H1 (cell line): ENCODE results near the gene NT5DC1. TPM values are rescaled to one million over a fixed set of nuclear protein-coding genes. Genes with fewer than 3 reads are reported as not detected.

Experiments used
- CTCF ChIA-PET: fragments of 300-600 bp; sonication (Branson Sonifier 250); formaldehyde crosslinking; loops from one replicate; lab custom pipeline; 2021; ENCODE audit not compliant: partially characterized antibody; lab: Charles Lee
- POLR2A ChIA-PET: fragments of 300-600 bp; sonication (Branson Sonifier 250); formaldehyde crosslinking; loops from one replicate; lab custom pipeline; 2021; ENCODE audit warnings: inconsistent platforms; ENCODE audit not compliant: partially characterized antibody; lab: Charles Lee
- DNase-seq, 2 experiments: peaks; one replicate each; pipeline versions ENCODE4 v3.0.0 to v3.0.0-alpha.2; 2010 to 2022; ENCODE audit warnings: low spot score in 2 of 2, low read depth in 1 of 2, mixed read lengths in 1 of 2
- FAIRE-seq: peaks from 2 replicates; lab custom pipeline; 2011; peaks lifted over from hg19 to GRCh38; lab: Jason Lieb, UNC
- H2AFZ ChIP-seq: 2 replicates; pipeline ENCODE4 v1.8.1; 2012; ENCODE audit warnings: low read length, inconsistent platforms
- H2AK5ac ChIP-seq: 2 replicates; pipeline ENCODE4 v1.6.1; 2013; ENCODE audit warnings: low read depth, low read length
- H2BK120ac ChIP-seq: replicated peaks from 2 replicates; pipeline ENCODE3; 2013; ENCODE audit warnings: low read depth, low read length, inconsistent platforms
- H2BK12ac ChIP-seq: 2 replicates; pipeline ENCODE4 v1.6.1; 2013; ENCODE audit warnings: low read depth, low read length
- H2BK15ac ChIP-seq: 2 replicates; pipeline ENCODE4 v1.6.1; 2013; ENCODE audit warnings: low read length
- H2BK20ac ChIP-seq: 2 replicates; pipeline ENCODE4 v1.6.1; 2013; ENCODE audit warnings: low read length
- H2BK5ac ChIP-seq: 2 replicates; pipeline ENCODE4 v1.6.1; 2013; ENCODE audit warnings: low read depth, low read length
- H3K14ac ChIP-seq: 2 replicates; pipeline ENCODE4 v1.6.1; 2013; ENCODE audit warnings: inconsistent platforms; ENCODE audit not compliant: insufficient read length
- H3K18ac ChIP-seq: 2 replicates; pipeline ENCODE4 v1.6.1; 2013; ENCODE audit warnings: low read length; ENCODE audit errors: extremely low read depth
- H3K23ac ChIP-seq: 2 replicates; pipeline ENCODE4 v1.6.1; 2013; ENCODE audit warnings: inconsistent platforms; ENCODE audit not compliant: insufficient read length
- H3K23me2 ChIP-seq: 2 replicates; pipeline ENCODE4 v1.6.1; 2013; ENCODE audit warnings: low read depth, low read length
- H3K27ac ChIP-seq: 2 replicates; pipeline ENCODE4 v1.6.1; 2011; ENCODE audit warnings: low read depth, low read length, inconsistent platforms
- H3K27me3 ChIP-seq, 4 experiments: replicated peaks in 1 of 4; 1 replicate in 1 of 4; 2 replicates in 3 of 4; pipeline versions ENCODE4 v1.6.1 to v1.8.1; 2011 to 2013; ENCODE audit warnings: low read length in 3 of 4, mild to moderate bottlenecking in 3 of 4, inconsistent platforms in 2 of 4, mixed read lengths in 2 of 4, moderate library complexity in 1 of 4; ENCODE audit not compliant: control insufficient read depth in 3 of 4, insufficient read depth in 3 of 4; ENCODE audit errors: extremely low read depth in 1 of 4
- H3K36me3 ChIP-seq, 4 experiments: 2 replicates each; pipeline versions ENCODE4 v1.6.1 to v1.8.1; 2011 to 2013; ENCODE audit warnings: mild to moderate bottlenecking in 4 of 4, low read length in 3 of 4, moderate library complexity in 2 of 4, control low read depth in 1 of 4, inconsistent platforms in 1 of 4; ENCODE audit not compliant: insufficient read depth in 4 of 4, control insufficient read depth in 2 of 4
- H3K4ac ChIP-seq: replicated peaks from 2 replicates; pipeline ENCODE3; 2013; ENCODE audit warnings: low read length, low read depth, mixed read lengths, inconsistent platforms; ENCODE audit not compliant: insufficient read length
- H3K4me1 ChIP-seq, 4 experiments: replicated peaks in 1 of 4; 1 replicate in 1 of 4; 2 replicates in 3 of 4; pipeline versions ENCODE4 v1.6.1 to v1.8.1; 2011 to 2013; ENCODE audit warnings: low read length in 3 of 4, inconsistent platforms in 2 of 4, mixed read lengths in 1 of 4; ENCODE audit not compliant: insufficient read depth in 4 of 4, control insufficient read depth in 3 of 4
- H3K4me2 ChIP-seq, 2 experiments: 2 replicates each; pipeline versions ENCODE4 v1.6.1 to v1.8.1; 2011 to 2013; ENCODE audit warnings: low read depth in 2 of 2, low read length in 2 of 2, control low read depth in 1 of 2, inconsistent platforms in 1 of 2, mild to moderate bottlenecking in 1 of 2; ENCODE audit not compliant: insufficient read depth in 1 of 2
- H3K4me3 ChIP-seq, 4 experiments: fragments of 200-600, 300-600 bp in 1 of 4; sonication (generic), shearing (Covaris generic), sonication (Bioruptor Twin) in 1 of 4; 2 replicates each; pipeline versions ENCODE4 v1.5.1 to v1.8.1; 2011 to 2016; ENCODE audit warnings: low read length in 4 of 4, low read depth in 3 of 4, control low read depth in 2 of 4, inconsistent platforms in 2 of 4, mild to moderate bottlenecking in 2 of 4, mixed read lengths in 1 of 4, moderate library complexity in 1 of 4; ENCODE audit not compliant: insufficient read depth in 2 of 4; ENCODE audit errors: extremely low read depth in 1 of 4
- H3K56ac ChIP-seq: replicated peaks from 2 replicates; pipeline ENCODE3; 2013; ENCODE audit warnings: low read depth, mild to moderate bottlenecking, mixed read lengths, low read length, inconsistent platforms; ENCODE audit not compliant: insufficient read length
- H3K79me1 ChIP-seq: 2 replicates; pipeline ENCODE4 v1.6.1; 2013; ENCODE audit warnings: low read depth, low read length, control low read depth
- H3K79me2 ChIP-seq, 2 experiments: 2 replicates each; pipeline versions ENCODE4 v1.6.1 to v1.8.1; 2012 to 2013; ENCODE audit warnings: low read length in 2 of 2, mild to moderate bottlenecking in 2 of 2, inconsistent platforms in 1 of 2; ENCODE audit not compliant: insufficient read depth in 2 of 2, control insufficient read depth in 1 of 2
- H3K9ac ChIP-seq, 4 experiments: replicated peaks in 1 of 4; 1 replicate in 1 of 4; 2 replicates in 3 of 4; pipeline versions ENCODE4 v1.6.1 to v1.8.1; 2011 to 2013; ENCODE audit warnings: low read depth in 3 of 4, low read length in 3 of 4, control low read depth in 2 of 4, mild to moderate bottlenecking in 2 of 4, moderate library complexity in 2 of 4, inconsistent platforms in 1 of 4; ENCODE audit errors: extremely low read depth in 1 of 4
- H3K9me3 ChIP-seq, 2 experiments: 2 replicates each; pipeline versions ENCODE4 v1.6.1 to v1.8.1; 2012 to 2013; ENCODE audit warnings: mild to moderate bottlenecking in 2 of 2, moderate library complexity in 2 of 2, control low read depth in 1 of 2, inconsistent platforms in 1 of 2, low read depth in 1 of 2, low read length in 1 of 2, mixed read lengths in 1 of 2; ENCODE audit not compliant: insufficient read depth in 2 of 2
- H4K20me1 ChIP-seq, 2 experiments: replicated peaks in 1 of 2; 2 replicates each; pipeline versions ENCODE3 to v1.8.1; 2011 to 2013; ENCODE audit warnings: inconsistent platforms in 2 of 2, low read length in 2 of 2, mild to moderate bottlenecking in 1 of 2; ENCODE audit not compliant: insufficient read depth in 2 of 2, control insufficient read depth in 1 of 2
- H4K5ac ChIP-seq: 2 replicates; pipeline ENCODE4 v1.6.1; 2013; ENCODE audit warnings: low read length, low read depth, mixed read lengths, inconsistent platforms; ENCODE audit not compliant: insufficient read length
- H4K8ac ChIP-seq: 2 replicates; pipeline ENCODE4 v1.8.0; 2013; ENCODE audit warnings: mild to moderate bottlenecking, moderate library complexity, low read length, inconsistent platforms; ENCODE audit not compliant: insufficient read depth; ENCODE audit errors: extremely low read depth
- H4K91ac ChIP-seq: replicated peaks from 2 replicates; pipeline ENCODE3; 2013; ENCODE audit warnings: low read length, mixed read lengths, inconsistent platforms; ENCODE audit not compliant: insufficient read length
- BRCA1 ChIP-seq: IDR thresholded peaks from 2 replicates; pipeline ENCODE4 v1.6.1; 2012; ENCODE audit warnings: low read depth, low read length, improper control_type of control experiment
- CHD2 ChIP-seq: IDR thresholded peaks from 2 replicates; pipeline ENCODE4 v1.6.1; 2012; ENCODE audit warnings: low read length, improper control_type of control experiment
- E2F6 ChIP-seq: IDR thresholded peaks from 2 replicates; pipeline ENCODE4 v1.6.1; 2012; ENCODE audit warnings: inconsistent platforms
- GTF2F1 ChIP-seq: IDR thresholded peaks from 2 replicates; pipeline ENCODE4 v1.6.1; 2012; ENCODE audit warnings: low read depth, low read length, improper control_type of control experiment, borderline replicate concordance
- MAX ChIP-seq: IDR thresholded peaks from 2 replicates; pipeline ENCODE4 v1.6.1; 2012; ENCODE audit warnings: inconsistent platforms
- NRF1 ChIP-seq: IDR thresholded peaks from 2 replicates; pipeline ENCODE4 v1.6.1; 2011; ENCODE audit warnings: mild to moderate bottlenecking, low read depth, low read length, improper control_type of control experiment
- RNF2 ChIP-seq: fragments of 200-900, 300-1000 bp; sonication (generic); IDR thresholded peaks from 2 replicates; pipeline ENCODE4 v1.7.1; 2016; ENCODE audit warnings: borderline replicate concordance, low read depth, mild to moderate bottlenecking, antibody characterized with exemption, low read length; ENCODE audit not compliant: poor library complexity, severe bottlenecking; ENCODE audit errors: missing control alignments
- SAP30 ChIP-seq: fragments of 300-600 bp; sonication (generic); IDR thresholded peaks from 2 replicates; pipeline ENCODE4 v1.7.1; 2012; ENCODE audit warnings: low read length, moderate library complexity, mild to moderate bottlenecking, inconsistent platforms; ENCODE audit not compliant: insufficient read depth, insufficient replicate concordance
- SIX5 ChIP-seq: IDR thresholded peaks from 2 replicates; pipeline ENCODE4 v1.6.1; 2011; ENCODE audit warnings: mild to moderate bottlenecking, low read depth, low read length
- SP4 ChIP-seq: IDR thresholded peaks from 2 replicates; pipeline ENCODE4 v1.6.1; 2012; ENCODE audit warnings: low read length, inconsistent platforms
- TAF1 ChIP-seq: IDR thresholded peaks from 2 replicates; pipeline ENCODE4 v1.6.1; 2011; ENCODE audit warnings: mild to moderate bottlenecking, low read depth, low read length
- TCF12 ChIP-seq: IDR thresholded peaks from 2 replicates; pipeline ENCODE4 v1.6.1; 2011; ENCODE audit warnings: low read depth, mild to moderate bottlenecking, low read length
- YY1 ChIP-seq: IDR thresholded peaks from 2 replicates; pipeline ENCODE4 v1.6.1; 2011; ENCODE audit warnings: low read depth, mild to moderate bottlenecking, low read length
- WGBS, 2 experiments: shearing (Covaris generic) in 1 of 2; methylation state at CpG; one replicate each; pipeline versions ENCODE4 v1.1.6 to v1.1.7; 2013 to 2015; ENCODE audit warnings: low lambda C conversion rate in 2 of 2, mixed read lengths in 2 of 2, inconsistent platforms in 1 of 2, low coverage in 1 of 2, missing lambda C conversion rate in 1 of 2; ENCODE audit not compliant: insufficient replicate concordance in 2 of 2, insufficient coverage in 1 of 2, insufficient read length in 1 of 2; ENCODE audit errors: extremely low coverage in 1 of 2, missing lambda C conversion rate in 1 of 2; 5-methylcytosine and 5-hydroxymethylcytosine counted together
- polyA plus RNA-seq, 7 experiments: library from polyadenylated mRNA; depleted of rRNA in 3 of 7; stranded (reverse) in 5 of 7; unstranded in 2 of 7; fragments of >200 nt in 5 of 7; fragments of 200-250 nt in 2 of 7; gene quantifications; 1 replicate in 5 of 7; 2 replicates in 1 of 7; 4 replicates in 1 of 7; pipeline versions ENCODE4 v1.2.1 to v1.2.3, GENCODE V29; 2011 to 2013; ENCODE audit warnings: missing spikeins in 2 of 7, mixed read lengths in 2 of 7
- total RNA-seq: library from RNA; stranded (reverse); fragmentation: NEBNext Ultra II Directional; extraction: Animal tissue kit (Norgen Biotek cat#: 25700); gene quantifications from 2 replicates; pipeline ENCODE4 v1.2.1, GENCODE V29; 2021

The NT5DC1 gene
- total and polyA plus RNA-seq, 2 of the 8 experiments (the other 6 are each of a cell fraction or from before 2014, with no cell fraction given): 25.3 to 72.7 TPM

- Histone ChIP-seq H3K23ac (no peak overlapping the region), H3K23me2 (peaks cover 5% of the 10 kb centered on the region), H3K79me1 (no peaks in the 10 kb centered on the region; the same call in 1 of the 2 replicates), H3K18ac (no peak overlapping the region), H4K91ac (peak overlapping the region; percentile 79), H3K9me3 (no peaks in the 10 kb centered on the region), H3K79me2 (peaks cover 0 to 46% of the 10 kb centered on the region in 2 experiments; a peak in 2 of 4 replicates), H3K4ac (no peak overlapping the region), H2BK20ac (0 out of 2 replicates have a peak overlapping the region, but pooled peaks have one; percentile 16), H2BK15ac (no peak overlapping the region), H4K5ac (peak overlapping the region; percentile 18), H3K4me2 (peak overlapping the region; percentile 21 to 23; a peak in 2 of 4 replicates), H4K20me1 (no peaks in the 10 kb centered on the region), H2BK5ac (no peak overlapping the region), H2AFZ (no peak overlapping the region), H2AK5ac (no peak overlapping the region), H3K4me1 (peaks cover 0 to 28% (median 20%) of the 10 kb centered on the region in 4 experiments), H2BK120ac (peak overlapping the region; percentile 18), H3K27ac (peak overlapping the region; percentile 13; the same call in 1 of the 2 replicates), H3K36me3 (peaks cover 2 to 23% (median 9%) of the 10 kb centered on the region in 4 experiments; a peak in 7 of 8 replicates), H2BK12ac (no peak overlapping the region), H3K27me3 (no peaks in the 10 kb centered on the region), H3K56ac (no peak overlapping the region), H3K14ac (no peak overlapping the region), H4K8ac (no peak overlapping the region), H3K9ac (peak overlapping the region in 1 of 4 experiments; percentile 39; a peak in 1 of 7 replicates), H3K4me3 (no peak overlapping the region)
- POLR2A ChIA-PET: no interaction called here
- WGBS, 2 experiments: 84% methylated on average over 3 of the region's 3 CpGs; no CpG with 5 or more reads in 1 of the 2 experiments
- FAIRE-seq (no peak), DNase-seq (no peak)
- CTCF ChIA-PET: interaction anchor here (1.4 to 2.0 kb wide), 3 partner anchors 8 to 12 kb away, joined by 4 to 7 read pairs (median 6); no protein-coding TSS in a partner anchor
- no peak for TF ChIP-seq YY1
- no peak for TF ChIP-seq SP4
- TF ChIP-seq BRCA1: no peak
- no peak for TF ChIP-seq SAP30
- TF ChIP-seq RNF2: no peak
- no peak for TF ChIP-seq TCF12
- no peak for TF ChIP-seq GTF2F1
- no peak for TF ChIP-seq E2F6
- no peak for TF ChIP-seq MAX
- no peak for TF ChIP-seq SIX5
- no peak for TF ChIP-seq NRF1
- no peak for TF ChIP-seq TAF1
- TF ChIP-seq CHD2: no peak
These were observed 4.6 kb downstream of the NT5DC1 start for GRCh38 chr6:116105247-116105646.
